Calu3 (cell line): ENCODE results near the gene NUDT14. TPM values are rescaled to one million over a fixed set of nuclear protein-coding genes. Genes with fewer than 3 reads are reported as not detected.

ENCODE experiments used
- BruUV-seq: library from RNA; stranded (reverse); fragments of 400-500 nt; replicated peaks from 2 replicates; lab custom pipeline; 2021; lab: Mats Ljungman, UMichigan
- CTCF ChIA-PET: fragments of 300-600 bp; sonication (Branson Sonifier 250); formaldehyde crosslinking; loops from one replicate; lab custom pipeline; 2022; ENCODE audit warnings: antibody characterized with exemption; lab: Charles Lee
- DNase-seq: peaks from one replicate; pipeline ENCODE4 v3.0.0; 2022
- H3K27ac Mint-ChIP-seq: one replicate; pipeline ENCODE4 v1.8.0; 2022; ENCODE audit warnings: mixed read lengths; ENCODE audit not compliant: unreplicated experiment
- H3K27me3 Mint-ChIP-seq: one replicate; pipeline ENCODE4 v1.8.0; 2022; ENCODE audit warnings: mixed read lengths; ENCODE audit not compliant: unreplicated experiment
- H3K36me3 Mint-ChIP-seq: one replicate; pipeline ENCODE4 v1.8.0; 2022; ENCODE audit warnings: mild to moderate bottlenecking, moderate library complexity, mixed read lengths; ENCODE audit not compliant: insufficient read depth, unreplicated experiment
- H3K4me1 Mint-ChIP-seq: one replicate; pipeline ENCODE4 v1.8.0; 2022; ENCODE audit warnings: mild to moderate bottlenecking, low read depth, mixed read lengths; ENCODE audit not compliant: unreplicated experiment
- H3K4me3 Mint-ChIP-seq: one replicate; pipeline ENCODE4 v1.8.0; 2022; ENCODE audit warnings: mild to moderate bottlenecking, low read depth, moderate library complexity, mixed read lengths; ENCODE audit not compliant: unreplicated experiment
- H3K9me3 Mint-ChIP-seq: one replicate; pipeline ENCODE4 v1.8.0; 2022; ENCODE audit warnings: low read depth, mixed read lengths; ENCODE audit not compliant: unreplicated experiment
- CTCF ChIP-seq: fragments of 200-600 bp; IDR thresholded peaks from one replicate; pipeline ENCODE4 v1.8.0; 2022; ENCODE audit warnings: antibody characterized with exemption; ENCODE audit not compliant: unreplicated experiment
- intact Hi-C: fragments of 100-400 bp; cut with micrococcal nuclease; formaldehyde crosslinking; loops from one replicate; pipeline ENCODE4 v1.10.0; 2022; ENCODE audit not compliant: unreplicated experiment
- total RNA-seq: library from RNA; stranded (reverse); gene quantifications from 2 replicates; pipeline ENCODE4 v1.2.3, GENCODE V29; 2022

The NUDT14 gene
- total RNA-seq, 1 experiment from 2014 or later, result 38.0 TPM

GRCh38 chr14:105146181-105146975 lies 34.7 kb downstream of the NUDT14 start:
- Mint-ChIP-seq H3K9me3 (no peaks in the 10 kb centered on the region), H3K4me1 (no peaks in the 10 kb centered on the region), H3K36me3 (peaks cover 21% of the 10 kb centered on the region), H3K4me3 (no peak overlapping the region), H3K27me3 (no peaks in the 10 kb centered on the region), H3K27ac (no peak overlapping the region)
- TF ChIP-seq CTCF, result no peak
- CTCF ChIA-PET, result no interaction called here
- no peak for DNase-seq
- intact Hi-C loops, result no loop called here
- no TSS peak for BruUV-seq

- no TSS peak for BruUV-seq
- peaks cover 22% of the 10 kb centered on the region for H3K36me3 Mint-ChIP-seq
- no peak for TF ChIP-seq CTCF
- H3K4me1 Mint-ChIP-seq, result no peaks in the 10 kb centered on the region
- H3K9me3 Mint-ChIP-seq, result no peaks in the 10 kb centered on the region
- DNase-seq, result no peak
- CTCF ChIA-PET, result no interaction called here
- no peak overlapping the region for H3K27ac Mint-ChIP-seq
- no peak overlapping the region for H3K4me3 Mint-ChIP-seq
- intact Hi-C loops, result no loop called here
- no peaks in the 10 kb centered on the region for H3K27me3 Mint-ChIP-seq
Measured at GRCh38 chr14:105145381-105146180, 35.5 kb downstream of the NUDT14 start.

- no peaks in the 10 kb centered on the region for H3K27me3 Mint-ChIP-seq
- BruUV-seq, result no TSS peak
- no peak overlapping the region for H3K4me3 Mint-ChIP-seq
- no peak for TF ChIP-seq CTCF
- CTCF ChIA-PET, result interaction anchor here (0.5 kb wide), 1 partner anchor 49 kb away, joined by 3 read pairs; no protein-coding TSS in a partner anchor
- H3K9me3 Mint-ChIP-seq, result no peaks in the 10 kb centered on the region
- no peak for DNase-seq
- H3K27ac Mint-ChIP-seq, result no peak overlapping the region
- H3K36me3 Mint-ChIP-seq, result peaks cover 22% of the 10 kb centered on the region
- intact Hi-C loops, result no loop called here
- no peaks in the 10 kb centered on the region for H3K4me1 Mint-ChIP-seq
Measured at GRCh38 chr14:105144666-105145380, 36.3 kb downstream of the NUDT14 start.

GRCh38 chr14:105144026-105144665 lies 37.0 kb downstream of the NUDT14 start:
- H3K4me1 Mint-ChIP-seq, result no peaks in the 10 kb centered on the region
- no peak for DNase-seq
- no peaks in the 10 kb centered on the region for H3K27me3 Mint-ChIP-seq
- no peaks in the 10 kb centered on the region for H3K9me3 Mint-ChIP-seq
- no TSS peak for BruUV-seq
- intact Hi-C loops, result no loop called here
- peaks cover 22% of the 10 kb centered on the region for H3K36me3 Mint-ChIP-seq
- no peak for TF ChIP-seq CTCF
- no peak overlapping the region for H3K4me3 Mint-ChIP-seq
- H3K27ac Mint-ChIP-seq, result no peak overlapping the region
- CTCF ChIA-PET, result interaction anchor here (0.5 kb wide), 1 partner anchor 49 kb away, joined by 3 read pairs; no protein-coding TSS in a partner anchor
